GM21576 (cell line): Measurements from ENCODE around the gene MYBPC2.
A peak's percentile ranks its signal among the peaks of the same experiment; 100 is the strongest.

Experiments
- ATAC-seq: cut with Tn5 transposase; IDR thresholded peaks from one replicate; pipeline ENCODE4 v1.9.1; 2021; ENCODE audit warnings: mild to moderate bottlenecking, moderate library complexity; ENCODE audit not compliant: unreplicated experiment

The MYBPC2 gene

GRCh38 chr19:50496189-50497021 is 63.7 kb downstream of the MYBPC2 start:
- no peak for ATAC-seq

- no peak for ATAC-seq
Measured at GRCh38 chr19:50497022-50497405, 64.3 kb downstream of the MYBPC2 start.

DNA sequence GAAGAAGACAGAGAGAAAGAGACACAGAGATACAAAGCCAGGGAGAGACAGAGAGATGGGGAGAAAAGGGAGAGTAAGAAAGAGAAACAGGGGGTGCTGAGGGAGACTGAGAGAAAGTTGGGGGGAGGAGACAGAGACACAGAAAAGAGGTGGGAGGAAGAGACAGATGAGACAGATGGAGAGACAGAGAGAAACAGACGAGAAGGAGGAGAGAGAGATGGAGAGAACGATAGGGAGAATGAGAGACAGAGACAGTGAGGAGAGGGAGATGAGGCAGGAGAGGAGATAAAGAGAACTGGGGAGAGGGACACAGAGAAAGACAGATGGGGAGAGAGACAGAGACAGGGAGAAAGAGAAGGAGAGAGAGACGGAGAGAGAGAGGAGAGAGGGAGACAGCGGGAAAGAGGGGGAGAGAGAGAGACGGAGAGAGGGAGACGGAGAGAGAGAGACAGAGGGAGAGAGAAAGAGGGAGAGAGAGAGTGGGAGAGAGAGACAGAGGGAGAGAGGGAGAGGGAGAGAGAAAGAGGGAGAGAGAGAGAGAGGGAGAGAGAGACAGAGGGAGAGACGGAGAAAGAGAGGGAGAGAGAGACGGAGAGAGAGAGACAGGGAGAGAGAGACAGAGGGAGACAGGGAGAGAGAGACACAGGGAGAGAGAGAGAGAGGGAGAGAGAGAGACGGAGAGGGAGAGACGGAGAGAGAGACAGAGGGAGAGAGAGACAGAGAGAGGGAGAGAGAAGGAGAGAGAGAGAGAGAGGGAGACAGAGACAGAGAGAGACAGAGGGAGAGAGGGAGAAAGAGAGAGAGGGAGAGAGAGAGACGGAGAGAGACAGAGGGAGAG is 65.7 kb downstream of the MYBPC2 start:
- ATAC-seq = no peak

GRCh38 chr19:50500060-50500752 is 67.5 kb downstream of the MYBPC2 start:
- no peak for ATAC-seq

DNA sequence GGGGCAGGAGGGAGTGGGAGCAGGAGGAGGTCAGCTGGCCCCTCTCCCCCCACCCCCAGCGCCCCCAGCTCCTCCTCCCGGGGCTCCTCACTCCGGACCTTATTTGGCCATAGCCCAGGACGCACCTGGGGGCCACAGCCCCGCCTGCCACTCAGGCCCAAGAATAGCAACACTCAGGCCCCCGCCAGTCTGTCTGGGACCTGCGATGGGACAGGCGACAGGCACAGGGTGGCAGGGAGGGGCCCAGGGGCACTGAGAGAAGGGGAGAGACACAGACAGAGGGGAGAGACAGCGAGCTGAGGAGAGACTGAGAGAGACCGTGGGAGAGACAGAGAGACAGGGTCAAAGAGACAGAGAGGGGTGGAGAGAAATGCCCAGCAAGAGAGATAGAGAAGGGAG is 68.1 kb downstream of the MYBPC2 start:
- no peak for ATAC-seq

DNA sequence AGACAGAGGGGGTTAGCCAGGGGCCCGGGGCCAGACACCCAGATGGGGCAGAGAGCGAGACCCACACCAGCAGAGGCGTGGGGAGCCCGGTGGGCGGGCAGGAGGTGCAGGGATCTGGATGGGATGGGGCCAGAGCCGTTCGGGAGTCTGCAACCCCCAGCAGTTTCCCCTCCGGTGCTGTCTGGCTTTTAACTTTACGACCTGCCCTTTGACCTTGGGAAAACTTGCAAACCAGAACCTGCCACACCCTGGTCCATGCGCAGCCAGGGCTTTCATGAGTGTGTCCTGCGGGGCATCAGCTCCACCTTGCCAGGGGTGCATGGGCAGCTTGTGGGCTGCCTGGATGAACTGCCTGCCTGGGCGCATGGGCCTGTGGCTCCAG is 68.5 kb downstream of the MYBPC2 start:
- no peak for ATAC-seq

- no peak for ATAC-seq
Measured at GRCh38 chr19:50501568-50502475, 69.1 kb downstream of the MYBPC2 start.

GRCh38 chr19:50505856-50506611 is 73.3 kb downstream of the MYBPC2 start:
- ATAC-seq = no peak

- no peak for ATAC-seq
Measured at GRCh38 chr19:50506700-50507099, 74.0 kb downstream of the MYBPC2 start.

- ATAC-seq = no peak
Measured at GRCh38 chr19:50507376-50507775, 74.7 kb downstream of the MYBPC2 start.

DNA sequence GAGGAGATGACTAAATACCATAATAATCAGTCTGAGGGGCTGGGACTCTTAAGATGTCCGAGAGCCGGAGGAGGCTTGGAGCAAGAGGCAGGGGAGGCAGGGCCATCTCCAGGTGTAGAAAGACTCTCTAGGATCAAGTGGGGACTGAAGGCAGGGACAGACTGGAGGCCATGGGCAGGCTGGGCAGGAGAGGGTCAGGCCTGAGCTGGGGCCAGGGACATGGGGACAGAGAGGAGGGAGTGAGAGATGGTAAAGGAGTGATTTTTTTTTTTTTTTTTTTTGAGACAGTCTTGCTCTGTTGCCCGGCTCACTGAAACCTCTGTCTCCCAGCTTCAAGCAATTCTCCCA is 76.1 kb downstream of the MYBPC2 start:
- no peak for ATAC-seq

- ATAC-seq = no peak
Measured at GRCh38 chr19:50509366-50509765, 76.7 kb downstream of the MYBPC2 start.

DNA sequence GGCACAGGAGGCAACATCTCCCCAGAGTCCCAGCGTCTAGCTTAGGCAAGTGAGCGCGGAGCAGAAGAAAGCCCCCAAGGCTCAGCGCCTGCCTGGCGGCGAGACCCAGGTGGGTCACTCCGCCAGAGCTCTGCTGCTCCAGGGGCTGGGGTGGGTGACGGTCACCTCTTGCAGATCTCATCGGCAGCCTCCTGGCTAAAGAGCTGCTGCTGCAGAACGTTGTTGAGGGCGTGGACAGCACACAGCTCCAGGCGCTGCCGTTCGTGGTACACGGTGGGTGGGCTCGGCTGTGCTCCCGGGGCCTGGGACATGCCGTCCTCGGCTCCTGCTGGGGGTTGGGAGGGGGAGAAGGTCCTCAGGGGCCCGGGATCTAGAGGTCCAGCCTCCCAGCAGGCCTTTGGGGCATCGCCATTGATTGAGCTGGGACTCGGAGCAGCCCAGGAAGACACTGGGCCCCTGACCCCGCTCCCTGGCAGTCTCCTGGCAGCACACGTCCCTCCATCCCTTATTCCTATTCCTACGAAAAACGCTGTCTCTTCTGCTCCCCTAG is 77.5 kb downstream of the MYBPC2 start:
- ATAC-seq = no peak

- no peak for ATAC-seq
Measured at GRCh38 chr19:50510700-50511068, 78.0 kb downstream of the MYBPC2 start.

DNA sequence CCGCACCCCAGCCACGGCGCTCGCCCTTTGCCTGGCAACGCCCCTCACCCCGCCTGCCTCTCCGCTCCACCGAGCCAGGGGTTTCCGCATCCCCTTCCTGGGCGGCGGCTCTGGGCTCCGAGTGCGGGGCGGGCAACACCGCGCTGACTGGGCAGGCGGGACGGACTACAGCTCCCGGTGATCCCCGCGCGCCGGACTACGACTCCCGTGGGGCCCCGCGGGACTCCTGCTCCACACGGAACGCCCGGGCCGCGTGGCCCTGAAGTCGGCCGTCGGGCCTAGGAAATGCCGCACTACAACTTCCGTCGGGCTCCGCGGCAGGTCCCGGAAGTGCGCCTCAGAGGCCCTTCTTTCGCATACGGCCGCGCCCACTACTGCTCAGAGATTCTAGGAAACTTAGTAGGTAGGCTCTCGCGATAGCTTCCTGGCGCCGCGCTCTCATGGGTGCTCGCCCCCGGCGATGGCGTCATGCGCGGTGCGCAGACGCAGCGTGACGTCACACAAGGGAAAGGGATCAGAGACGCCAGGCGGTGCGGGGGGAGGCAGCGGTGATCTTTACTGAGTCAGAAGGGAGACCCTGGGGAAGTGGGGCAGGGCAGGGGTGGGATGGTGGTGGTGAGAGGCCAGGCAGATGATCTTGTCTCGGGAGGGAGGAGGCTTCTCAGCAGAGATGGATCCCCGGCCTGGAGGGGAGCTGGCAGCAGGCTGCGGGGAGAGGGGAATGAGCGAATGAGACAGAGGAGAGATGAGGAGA is 78.6 kb downstream of the MYBPC2 start, which contains the start of gene JOSD2:
Gene JOSD2, minus strand, starts transcription at position 123 of the 754 bp plus-strand sequence. CDS start 760 bp downstream, outside the sequence.
- ATAC-seq = peak; percentile 84

GRCh38 chr19:50512112-50512998 is 79.7 kb downstream of the MYBPC2 start:
- ATAC-seq = no peak

DNA sequence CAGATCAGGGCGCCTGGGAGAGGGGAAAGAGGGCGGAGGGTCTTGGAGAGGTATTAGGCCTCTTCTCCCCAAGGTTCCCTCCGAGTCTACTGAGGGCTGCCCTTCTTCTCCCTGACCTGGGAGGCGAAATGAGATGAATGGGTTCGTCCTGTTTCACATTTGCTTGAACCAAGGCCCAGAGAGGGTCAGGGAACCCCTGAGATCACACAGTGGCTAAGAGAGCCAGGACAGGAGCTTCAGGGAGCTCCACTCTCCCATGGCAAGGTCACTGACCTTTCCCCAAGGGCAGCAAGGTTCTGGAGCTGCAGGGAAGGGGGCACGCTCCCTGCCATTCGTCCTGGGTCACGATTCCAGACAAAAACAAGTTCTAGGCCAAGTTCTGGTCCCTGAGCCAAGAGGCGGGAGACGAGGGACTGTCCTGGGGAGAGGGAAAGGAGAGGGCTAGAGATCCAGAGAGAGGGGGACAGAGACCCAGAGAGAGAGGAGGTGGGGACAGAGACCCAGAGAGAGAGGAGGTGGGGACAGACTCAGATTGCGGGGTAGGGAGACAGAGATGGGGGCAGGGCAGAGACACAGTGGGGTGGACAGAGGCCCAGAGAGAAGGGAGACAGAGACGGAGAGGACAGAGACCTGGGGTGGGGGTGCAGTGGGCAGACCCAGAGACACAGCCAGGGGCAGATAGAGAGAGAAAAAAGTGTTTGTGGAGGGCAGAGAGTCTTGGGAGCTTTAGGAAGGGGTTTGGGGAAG is 80.5 kb downstream of the MYBPC2 start:
- no peak for ATAC-seq
